GM18526 (cell line): Measurements from ENCODE around the gene UNC5C.

ENCODE experiments used
- POLR2A ChIP-seq: IDR thresholded peaks from 3 replicates; pipeline ENCODE4 v1.6.1; 2011; ENCODE audit not compliant: insufficient read length; ENCODE audit errors: extremely low read depth

UNC5C gene

DNA sequence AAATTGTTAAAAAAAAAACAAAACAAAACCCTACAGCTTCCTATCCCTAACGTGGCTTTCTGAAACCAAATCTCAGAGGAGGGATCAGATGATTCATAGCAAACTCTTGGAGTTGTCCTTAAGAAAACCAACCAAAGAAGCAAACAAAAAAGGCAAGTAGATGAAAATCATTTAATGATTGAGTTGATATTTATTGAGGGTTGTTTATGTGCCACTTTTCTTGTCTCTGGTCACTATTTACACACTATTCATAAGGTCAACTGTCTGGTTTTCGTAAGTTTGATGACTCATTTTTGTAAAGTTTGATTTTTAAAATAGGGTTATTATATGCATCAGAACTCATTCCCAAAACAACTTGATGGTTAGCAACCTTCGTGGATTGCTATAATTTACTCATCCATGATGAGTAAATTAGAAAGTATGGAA lies 133.4 kb downstream of the UNC5C start:
- TF ChIP-seq POLR2A, result no peak

DNA sequence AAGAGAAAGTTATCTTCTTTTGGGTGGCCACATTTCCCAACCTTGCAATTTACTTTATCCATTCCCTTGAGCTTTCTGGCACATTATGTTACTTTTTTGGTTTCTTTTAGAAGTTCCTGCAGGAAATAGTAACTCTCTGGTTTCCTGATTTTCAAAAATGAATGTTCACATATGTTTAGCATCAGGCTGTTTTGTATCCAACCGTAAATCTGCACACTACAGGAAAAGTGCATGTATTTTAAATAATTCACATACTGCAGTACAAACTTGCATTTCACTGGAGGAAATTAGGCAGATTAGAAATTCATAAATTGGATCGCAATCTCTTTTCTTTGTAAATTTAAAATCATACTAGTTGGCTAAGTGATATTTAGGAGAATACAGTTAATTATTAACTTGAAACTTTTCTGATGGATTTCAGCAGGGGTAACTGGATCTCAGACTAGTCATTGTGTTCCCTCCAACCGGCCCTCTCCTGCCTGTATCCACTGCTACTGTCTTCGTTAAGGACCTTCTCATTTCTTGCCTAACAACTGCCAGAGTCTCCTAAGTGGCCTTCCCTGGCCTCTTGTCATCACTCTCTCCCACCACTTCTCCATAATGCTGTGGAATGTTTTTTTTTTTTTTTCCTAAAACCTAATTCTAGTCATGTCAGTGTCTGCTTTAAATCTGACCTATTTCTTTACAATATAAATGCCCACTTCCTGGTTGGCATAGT lies 137.2 kb downstream of the UNC5C start:
- TF ChIP-seq POLR2A, result no peak

DNA sequence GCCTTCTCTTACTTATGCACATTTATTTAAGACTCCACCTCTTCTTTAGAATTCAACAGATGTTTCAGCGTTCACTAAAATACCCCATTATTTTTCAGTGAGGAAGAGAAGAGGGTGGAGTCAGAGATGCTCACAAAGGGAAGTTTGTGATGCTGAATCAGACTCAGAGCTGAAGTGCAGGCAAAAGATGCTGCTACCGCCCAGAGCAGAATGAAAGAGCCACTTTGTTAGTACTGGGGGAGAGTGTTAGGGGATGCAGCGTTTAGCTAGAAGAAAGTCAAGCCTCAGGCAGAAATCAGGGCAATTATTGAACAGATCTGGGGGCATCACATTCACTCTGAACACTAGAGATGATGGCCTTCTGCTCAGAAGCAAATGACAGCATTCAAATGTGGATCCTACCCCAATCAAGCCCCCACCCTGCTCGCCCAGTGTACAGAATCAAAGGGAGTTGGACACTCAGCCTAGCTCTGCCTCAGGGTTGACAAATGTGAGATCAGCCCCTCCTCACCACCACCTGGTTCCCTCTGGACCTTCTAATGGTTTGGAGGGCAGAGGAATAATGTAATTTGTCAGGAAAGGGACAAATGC lies 138.3 kb downstream of the UNC5C start:
- no peak for TF ChIP-seq POLR2A

DNA sequence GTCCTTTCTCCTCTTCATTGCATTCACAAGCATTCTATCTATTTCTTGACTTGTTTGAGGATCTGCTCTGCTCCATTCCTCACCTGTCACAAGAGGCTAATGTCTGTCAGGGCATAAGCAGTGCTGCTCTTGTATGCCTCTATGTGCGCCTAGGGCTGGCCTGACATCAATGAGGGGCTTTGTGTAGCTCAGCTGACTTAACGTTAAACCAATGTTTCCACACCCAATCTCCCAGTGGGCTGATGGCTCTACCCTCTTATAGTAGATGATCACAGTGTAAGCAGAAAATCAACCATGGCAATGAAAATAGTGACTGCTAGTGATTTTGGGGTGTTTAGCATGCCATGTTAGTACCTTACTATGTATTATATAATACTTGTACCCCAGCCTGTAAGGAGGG lies 139.0 kb downstream of the UNC5C start:
- TF ChIP-seq POLR2A, result no peak

DNA sequence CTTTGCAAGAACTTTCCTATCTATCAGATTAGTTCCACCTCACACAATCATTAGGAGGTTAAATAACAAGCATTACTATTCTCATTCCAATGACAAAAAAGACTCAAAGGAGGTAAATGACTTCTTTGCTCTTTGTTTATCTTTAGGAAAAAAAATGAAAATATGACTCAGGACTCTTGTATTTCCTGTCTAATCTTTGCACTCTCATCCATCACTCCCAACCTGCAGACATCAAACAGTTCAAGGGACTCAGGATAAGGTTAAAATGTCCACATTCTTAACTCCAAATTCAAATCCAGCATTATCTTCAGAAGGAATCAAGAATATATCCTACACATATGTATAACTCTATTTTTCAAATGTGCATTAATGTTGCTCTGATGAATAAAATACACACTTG lies 139.6 kb downstream of the UNC5C start:
- no peak for TF ChIP-seq POLR2A

DNA sequence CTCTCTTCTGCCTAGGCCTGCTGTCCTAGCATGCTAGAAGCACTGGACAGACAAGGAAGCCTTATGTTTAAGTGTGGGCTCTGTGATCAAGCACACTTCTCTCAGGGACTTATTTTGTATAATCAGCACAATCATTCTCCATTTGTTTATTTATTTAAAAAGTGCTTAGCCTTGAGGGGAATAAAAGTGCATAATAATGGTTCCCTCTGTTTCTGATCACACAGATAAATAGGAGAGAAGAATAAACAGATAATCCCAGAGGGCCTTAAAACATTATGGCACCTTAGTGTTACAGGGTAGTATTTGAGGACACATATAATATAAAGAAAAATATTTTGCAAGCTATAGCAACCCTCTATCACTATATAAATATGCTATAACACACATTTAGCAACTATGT lies 146.5 kb downstream of the UNC5C start:
- no peak for TF ChIP-seq POLR2A

DNA sequence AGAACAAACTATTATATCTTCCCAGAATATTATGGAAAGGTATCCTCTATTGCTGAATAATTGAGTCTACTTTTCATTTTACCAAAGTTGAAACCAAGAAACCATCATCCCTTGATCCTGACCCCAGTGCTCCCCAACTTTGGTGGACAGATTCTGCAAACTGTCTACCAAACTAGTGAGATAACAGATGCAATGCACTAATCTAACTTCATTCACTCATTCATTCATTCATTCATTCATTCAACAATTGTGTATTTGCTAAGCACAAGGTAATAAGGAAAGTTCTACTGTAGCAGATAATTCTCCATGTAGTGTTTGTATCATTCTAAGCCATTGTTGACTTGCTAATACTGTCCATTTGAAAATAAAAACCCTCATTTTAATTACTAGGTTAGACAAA lies 150.6 kb downstream of the UNC5C start:
- TF ChIP-seq POLR2A, result no peak

DNA sequence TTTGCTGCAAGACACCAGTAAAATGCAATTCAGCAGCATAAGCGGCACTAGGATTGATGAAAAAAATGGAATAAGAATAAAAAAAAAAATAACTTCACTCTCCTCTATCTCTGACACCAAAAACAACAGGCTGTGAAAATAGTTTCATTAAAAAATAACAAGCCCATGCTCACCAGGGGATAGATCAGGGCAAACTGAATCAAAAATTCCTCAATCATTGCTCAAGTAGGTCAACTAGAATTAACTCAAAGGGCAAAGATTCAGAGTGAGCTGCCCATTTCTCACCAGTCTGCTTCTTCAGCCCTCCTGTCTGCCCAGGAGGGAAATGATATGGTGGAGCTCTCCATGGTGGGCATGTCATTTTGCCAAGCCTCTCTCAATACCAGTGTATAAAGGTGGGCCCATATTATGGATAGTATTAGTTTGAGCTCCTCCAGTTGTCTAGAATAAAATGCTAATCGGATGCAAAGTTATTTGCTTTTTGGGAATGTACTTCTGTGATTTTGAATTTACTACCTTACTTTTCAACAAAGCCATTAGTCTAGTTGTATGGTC lies 153.9 kb downstream of the UNC5C start:
- no peak for TF ChIP-seq POLR2A

DNA sequence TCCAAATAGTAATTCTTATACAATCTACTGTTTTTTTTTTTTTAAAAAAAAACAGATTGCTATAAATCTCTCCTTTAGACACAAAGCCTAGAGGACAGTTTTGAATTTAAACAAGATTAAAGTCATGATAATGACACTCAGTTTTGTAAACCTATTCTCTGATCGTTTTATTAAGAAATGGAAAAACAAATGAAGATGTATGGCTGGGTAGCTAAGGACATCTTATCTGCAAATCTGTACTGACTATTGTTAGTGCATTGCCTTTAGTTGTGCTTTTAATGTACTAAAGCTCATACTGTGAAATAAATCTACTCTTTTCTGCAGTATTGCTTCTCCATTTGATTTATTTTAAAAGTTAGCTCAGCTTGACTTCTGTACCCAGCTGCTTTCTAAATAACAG lies 155.0 kb downstream of the UNC5C start:
- TF ChIP-seq POLR2A, result no peak

DNA sequence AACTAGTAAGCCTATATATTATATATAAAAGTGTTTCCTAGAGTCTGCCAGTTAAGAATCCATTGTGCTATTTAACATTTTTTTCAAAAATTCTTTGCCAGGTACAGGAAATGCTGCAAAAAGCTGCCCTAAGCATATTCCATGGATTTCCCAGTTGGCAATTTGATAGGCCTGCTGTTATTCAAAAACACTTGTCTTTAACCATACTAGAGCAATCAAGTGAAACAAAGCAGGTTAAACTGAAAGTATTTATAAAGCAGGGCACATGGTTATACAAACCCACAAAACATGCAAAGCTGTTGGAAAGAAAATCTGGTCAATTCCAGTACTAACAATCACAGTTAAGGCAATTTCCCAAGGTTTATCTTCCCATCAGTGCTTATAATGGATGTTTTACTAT lies 159.9 kb downstream of the UNC5C start:
- no peak for TF ChIP-seq POLR2A

DNA sequence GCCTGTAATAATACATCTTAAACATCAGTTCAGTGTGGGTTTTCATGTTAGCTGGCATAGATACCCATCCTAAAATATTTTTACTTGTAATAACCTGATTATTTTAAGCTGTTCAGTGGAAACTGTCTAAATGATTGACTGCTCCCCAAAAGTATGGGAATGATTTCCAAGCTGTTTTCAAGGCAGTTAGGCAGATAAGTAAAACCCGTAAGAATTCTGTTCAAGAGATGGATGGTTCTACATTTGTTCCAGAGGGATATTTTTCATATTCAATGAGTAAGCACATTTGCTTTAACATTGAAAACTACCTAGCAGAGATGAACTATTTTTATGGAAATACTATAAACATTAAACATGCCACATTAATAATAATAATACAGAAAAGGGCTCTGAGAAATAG lies 161.1 kb downstream of the UNC5C start:
- TF ChIP-seq POLR2A, result no peak

DNA sequence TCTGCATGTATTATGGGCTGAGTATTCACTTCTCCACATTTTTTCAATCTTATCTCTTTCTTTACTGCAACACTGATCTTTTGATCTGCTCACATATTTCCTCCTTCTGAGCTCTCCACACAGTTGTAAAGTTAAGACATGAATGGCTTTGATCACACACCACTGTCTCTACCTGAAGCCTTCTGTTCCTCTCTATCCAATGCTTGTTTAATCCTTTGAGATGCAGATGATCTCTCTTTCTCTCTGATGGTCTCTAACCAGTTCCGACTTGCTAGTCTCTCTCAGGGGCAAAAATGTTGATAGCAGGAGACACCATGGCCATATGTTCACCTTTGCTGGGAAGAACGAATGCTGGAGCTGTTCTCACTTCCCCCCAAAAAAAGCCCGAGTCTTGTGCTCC lies 162.4 kb downstream of the UNC5C start:
- TF ChIP-seq POLR2A, result no peak

DNA sequence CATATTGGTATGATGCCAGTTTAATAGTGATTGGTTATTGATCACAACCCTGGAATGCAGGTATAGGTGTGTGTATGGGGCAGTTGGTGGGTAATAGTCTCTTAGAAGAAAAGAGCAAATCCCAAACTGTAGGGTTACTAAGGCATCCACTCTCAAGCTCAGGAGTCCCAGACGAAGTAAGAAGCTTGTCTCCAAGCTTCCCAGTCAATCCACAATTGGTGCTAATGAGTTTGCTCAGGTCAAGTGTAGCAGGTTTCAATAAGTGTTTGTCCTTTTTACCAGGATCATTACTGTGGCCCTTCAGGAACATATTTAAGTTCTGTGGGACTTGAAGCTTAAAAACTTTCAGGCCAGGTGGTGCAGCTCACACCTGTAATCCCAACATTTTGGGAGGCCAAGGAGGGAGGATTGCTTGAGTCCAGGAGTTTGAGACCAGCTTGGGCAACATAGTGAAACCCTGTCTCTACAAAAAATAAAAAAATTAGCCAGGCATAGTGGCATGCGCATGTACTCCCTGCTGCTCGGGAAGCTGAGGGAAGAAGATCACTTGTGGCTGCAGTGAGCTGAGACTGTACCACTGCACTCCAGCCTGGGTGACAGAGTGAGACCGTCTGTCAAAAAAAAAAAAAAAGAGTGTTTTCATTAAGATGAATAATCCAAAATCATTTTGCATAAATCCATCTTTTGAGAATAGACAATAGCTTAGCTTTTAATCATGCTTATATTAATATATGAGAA lies 166.8 kb downstream of the UNC5C start:
- no peak for TF ChIP-seq POLR2A

DNA sequence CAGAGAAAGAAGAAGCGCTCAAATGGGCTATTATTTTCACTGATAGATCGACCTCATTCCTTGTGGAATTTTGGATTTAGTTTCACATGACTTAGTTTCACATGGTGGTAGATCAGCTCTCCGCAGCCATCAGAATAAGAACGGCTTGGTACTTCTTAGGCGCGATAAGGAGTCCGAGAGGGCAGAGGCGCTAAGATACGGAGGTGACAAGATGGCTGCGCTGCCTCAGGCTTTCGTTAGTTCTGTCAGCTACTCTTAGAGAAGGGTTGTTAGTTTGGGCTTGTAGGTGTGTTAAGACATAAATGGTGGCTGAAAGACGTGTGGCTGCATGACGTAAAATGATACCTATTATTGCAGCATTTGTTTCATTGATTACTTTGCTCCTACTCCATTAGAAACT lies 169.1 kb downstream of the UNC5C start:
- no peak for TF ChIP-seq POLR2A

DNA sequence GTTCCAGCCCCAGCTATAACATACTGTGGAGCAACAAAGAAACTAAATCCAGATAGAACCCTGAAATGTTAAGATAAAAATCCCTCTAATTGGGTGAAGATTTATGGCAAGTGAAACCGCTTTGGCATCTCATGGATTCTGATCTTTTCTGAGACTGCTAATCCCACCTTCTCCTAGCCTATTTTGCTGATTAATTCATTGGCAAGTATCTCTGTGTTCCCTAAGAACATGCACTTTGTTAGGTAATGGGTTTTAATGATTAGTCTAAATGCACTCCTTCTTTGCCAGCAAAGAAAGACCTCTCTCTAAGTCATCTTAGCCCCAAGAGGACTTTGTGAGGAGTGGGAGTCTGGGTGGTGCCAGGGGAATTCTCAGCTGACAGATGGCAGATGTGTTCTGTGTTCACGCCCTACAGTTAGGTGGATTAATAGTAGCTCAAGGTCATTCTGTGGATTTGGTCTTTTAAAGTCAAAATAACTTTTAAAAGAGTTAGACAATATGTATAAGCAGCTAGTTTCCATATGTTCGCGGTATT lies 171.3 kb downstream of the UNC5C start:
- no peak for TF ChIP-seq POLR2A
